Erythroblast (primary cell): ENCODE results near the gene MRPL34.

Source experiments
- GATA1 ChIP-seq: IDR thresholded peaks from 2 replicates; pipeline ENCODE4 v1.6.1; 2011; ENCODE audit warnings: low read depth, mild to moderate bottlenecking, control low read depth, low read length, moderate library complexity
- POLR2A ChIP-seq: IDR thresholded peaks from 2 replicates; pipeline ENCODE4 v1.6.1; 2011; ENCODE audit warnings: mild to moderate bottlenecking, low read length

- TF ChIP-seq POLR2A (no peak), GATA1 (no peak)
Measured at GRCh38 chr19:17306285-17306714, 628 bp downstream of the MRPL34 start.
